Ramos (cell line): Measurements from ENCODE around the gene SLC12A1.
"Not testable (repeated sequence)": the region's sequence is repeated elsewhere in the genome, so short reads cannot be mapped to it uniquely, and the experiment has no call there.

ENCODE experiments used
- in situ Hi-C: fragments of 300-500 bp; cut with MboI; formaldehyde crosslinking; loops from one replicate; pipeline ENCODE4 v1.14.3; 2022; ENCODE audit warnings: low sequenced_read_pairs; ENCODE audit not compliant: unreplicated experiment

The SLC12A1 gene

GRCh38 chr15:48298914-48299313 lies 92.8 kb downstream of the SLC12A1 start:
- in situ Hi-C loops: loop anchor here (25.0 kb wide), 1 partner anchor 1112 kb away; no protein-coding TSS in a partner anchor

GRCh38 chr15:48300038-48300437 lies 93.9 kb downstream of the SLC12A1 start:
- in situ Hi-C loops: no loop called here

DNA sequence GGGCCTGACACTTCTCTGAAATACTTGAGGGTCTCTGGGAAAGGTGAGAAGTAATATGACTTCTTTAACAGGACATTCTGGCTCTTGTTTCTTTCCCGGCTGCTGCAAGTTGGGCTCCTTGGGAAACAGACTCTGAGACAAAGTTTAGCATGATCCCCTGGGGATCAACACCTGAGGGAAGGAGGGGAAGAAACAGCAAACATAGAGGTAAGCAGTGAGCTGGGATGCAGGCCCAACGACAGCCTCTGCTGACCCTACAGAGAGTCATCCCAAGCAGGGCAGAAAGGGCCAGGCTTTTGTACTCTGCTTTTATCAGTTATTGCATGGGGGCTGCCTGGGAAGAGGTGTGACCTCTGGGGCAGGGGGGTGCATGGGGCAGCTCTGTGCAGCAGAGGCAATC lies 98.3 kb downstream of the SLC12A1 start:
- in situ Hi-C loops: no loop called here

DNA sequence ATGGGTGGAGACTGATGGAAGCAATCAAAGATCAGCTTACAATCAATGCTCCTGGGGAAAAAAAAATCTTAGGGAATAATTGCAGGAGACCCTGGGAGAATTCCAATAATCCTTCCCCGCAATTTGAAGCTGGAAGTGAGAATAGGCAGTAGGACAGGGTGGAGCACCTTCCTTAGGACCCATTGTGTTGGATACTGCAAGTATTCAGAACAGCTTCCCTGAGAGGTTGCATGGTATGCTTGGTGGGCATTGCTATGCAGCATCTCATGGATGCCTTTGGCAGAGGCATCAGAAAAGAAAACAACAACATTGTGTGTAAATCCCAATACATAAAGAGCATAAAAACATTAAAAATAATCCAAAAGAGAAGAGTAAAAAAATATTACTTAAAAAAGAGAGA lies 100.5 kb downstream of the SLC12A1 start:
- in situ Hi-C loops: no loop called here

DNA sequence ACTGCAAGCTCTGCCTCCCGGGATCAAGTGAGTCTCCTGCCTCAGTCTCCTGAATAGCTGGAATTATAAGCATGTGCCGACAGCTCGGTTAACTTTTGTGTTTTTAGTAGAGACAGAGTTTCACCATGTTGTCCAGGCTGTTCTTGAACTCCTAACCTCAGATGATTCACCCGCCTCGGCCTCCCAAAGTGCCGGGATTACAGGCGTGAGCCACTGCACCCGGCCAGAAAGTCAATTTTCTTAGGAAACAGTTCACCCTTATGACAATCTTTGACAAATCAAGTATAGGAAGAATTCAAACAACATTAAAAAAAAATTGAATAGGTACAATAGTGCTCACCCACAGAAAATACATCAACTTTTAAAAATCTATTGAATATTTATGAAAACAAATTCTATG lies 101.5 kb downstream of the SLC12A1 start:
- in situ Hi-C loops: no loop called here

- in situ Hi-C loops: no loop called here
These were observed 103.6 kb downstream of the SLC12A1 start for GRCh38 chr15:48309740-48310139.

GRCh38 chr15:48313216-48313615 lies 107.1 kb downstream of the SLC12A1 start:
- in situ Hi-C loops: no loop called here

GRCh38 chr15:48315041-48315440 lies 108.9 kb downstream of the SLC12A1 start:
- in situ Hi-C loops: no loop called here

GRCh38 chr15:48317221-48317620 lies 111.1 kb downstream of the SLC12A1 start:
- in situ Hi-C loops: no loop called here

- in situ Hi-C loops: no loop called here
These were observed 112.0 kb downstream of the SLC12A1 start for GRCh38 chr15:48318131-48318530.

DNA sequence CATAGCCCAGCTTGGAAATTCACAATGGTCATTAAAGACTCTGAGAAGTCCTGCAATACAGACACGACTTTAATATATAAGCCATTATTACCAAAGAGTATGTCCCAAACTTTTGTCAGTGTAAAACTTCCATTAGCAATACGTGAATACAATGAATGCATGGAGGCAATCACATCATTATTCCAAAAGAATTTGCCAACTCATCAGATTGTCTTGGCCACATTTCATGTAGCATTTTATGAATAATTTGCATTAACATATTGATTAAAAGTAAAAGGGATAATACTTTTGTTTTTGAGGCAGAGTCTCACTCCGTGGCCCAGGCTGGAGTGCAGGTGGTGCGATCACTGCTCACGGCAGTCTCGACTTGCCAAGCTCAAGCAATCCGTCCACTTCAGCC lies 117.2 kb downstream of the SLC12A1 start:
- in situ Hi-C loops: no loop called here

DNA sequence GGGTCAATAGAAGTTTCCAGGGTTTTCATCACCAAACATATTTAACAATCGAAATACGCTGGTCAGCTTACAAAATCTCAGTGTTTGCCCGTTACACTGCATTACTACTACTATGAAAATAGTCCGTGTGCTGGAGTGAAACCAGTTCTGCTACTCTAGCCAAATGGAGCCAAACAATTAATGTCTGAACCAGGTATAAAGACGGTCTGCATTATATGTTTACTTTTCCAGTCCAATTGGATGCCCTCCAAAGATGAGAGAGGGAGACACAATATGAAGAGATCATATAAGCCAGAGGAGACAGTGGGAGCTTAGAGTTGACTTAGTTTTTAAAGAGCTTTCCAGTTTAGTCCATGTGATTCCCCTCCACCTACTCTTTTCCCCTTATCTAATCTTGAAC lies 118.8 kb downstream of the SLC12A1 start:
- in situ Hi-C loops: no loop called here

DNA sequence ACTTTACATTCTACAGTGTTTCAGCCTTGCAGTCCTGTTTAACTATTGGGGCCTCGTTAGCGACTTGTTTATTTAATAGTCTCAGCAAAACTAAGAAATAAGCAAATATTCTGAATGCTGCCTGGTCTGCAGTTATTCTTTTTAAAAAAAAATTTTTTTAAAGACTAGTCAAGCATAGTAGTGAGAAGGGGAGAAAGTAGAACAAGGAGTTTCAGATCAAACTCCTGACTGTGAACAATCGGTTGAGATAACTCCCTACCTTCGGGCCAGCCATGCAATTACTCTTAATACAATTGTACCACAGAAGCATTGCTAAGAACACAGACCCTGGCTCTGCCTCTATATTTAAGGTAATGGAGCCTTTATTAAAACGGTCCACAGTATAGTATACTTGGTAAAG lies 119.3 kb downstream of the SLC12A1 start:
- in situ Hi-C loops: no loop called here

GRCh38 chr15:48326180-48326579 lies 120.1 kb downstream of the SLC12A1 start:
- in situ Hi-C loops: not testable (repeated sequence)

- in situ Hi-C loops: no loop called here
These were observed 124.1 kb downstream of the SLC12A1 start for GRCh38 chr15:48330105-48330785.

DNA sequence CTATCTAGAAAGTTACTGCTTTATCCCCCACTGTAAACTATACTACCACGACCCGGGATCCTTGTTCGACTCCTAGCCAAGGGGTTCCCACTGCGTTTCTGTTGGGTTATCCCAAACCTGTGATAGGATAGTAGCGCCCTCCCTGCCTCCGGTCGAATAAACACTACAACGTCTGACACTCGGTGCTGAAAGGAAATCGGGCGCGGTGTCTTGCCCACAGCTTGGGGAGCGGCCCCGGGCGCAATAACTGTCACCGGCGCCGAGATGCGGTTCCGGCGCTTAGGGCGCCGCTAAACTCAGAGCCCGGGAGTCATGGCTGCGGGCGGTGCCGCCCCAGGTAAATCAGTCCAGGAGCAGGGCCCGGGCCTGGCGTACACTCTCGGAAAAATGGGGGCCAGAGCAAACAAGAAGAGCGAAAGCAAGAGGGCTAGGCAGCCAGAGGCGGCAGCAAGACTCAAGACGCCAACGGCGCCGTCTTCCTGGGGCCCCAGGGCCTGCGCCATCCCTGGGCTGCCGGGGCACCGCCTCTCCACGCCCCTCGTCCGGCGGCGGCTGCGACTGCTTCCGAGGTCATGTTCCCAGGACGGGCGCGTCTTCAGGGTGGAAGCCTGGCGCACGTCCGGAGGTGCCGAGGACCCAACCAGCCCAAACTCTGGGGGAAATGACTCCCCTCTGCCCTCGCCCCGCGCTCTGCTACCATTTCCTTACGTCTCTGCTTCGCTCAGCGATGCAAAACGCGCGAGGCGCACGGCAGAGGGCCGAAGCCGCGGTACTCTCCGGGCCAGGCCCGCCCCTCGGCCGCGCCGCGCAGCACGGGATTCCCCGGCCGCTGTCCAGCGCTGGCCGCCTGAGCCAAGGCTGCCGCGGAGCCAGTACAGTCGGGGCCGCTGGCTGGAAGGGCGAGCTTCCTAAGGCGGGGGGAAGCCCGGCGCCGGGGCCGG lies 125.0 kb downstream of the SLC12A1 start, which contains the start of gene DUT:
Gene DUT, plus strand, starts transcription at position 575 of the 941 bp plus-strand sequence. Its CDS starts 87 bp downstream, at position 662.
- in situ Hi-C loops: no loop called here

GRCh38 chr15:48331796-48332641 lies 125.9 kb downstream of the SLC12A1 start:
- in situ Hi-C loops: no loop called here

- in situ Hi-C loops: no loop called here
These were observed 126.5 kb downstream of the SLC12A1 start for GRCh38 chr15:48332642-48333034.

DNA sequence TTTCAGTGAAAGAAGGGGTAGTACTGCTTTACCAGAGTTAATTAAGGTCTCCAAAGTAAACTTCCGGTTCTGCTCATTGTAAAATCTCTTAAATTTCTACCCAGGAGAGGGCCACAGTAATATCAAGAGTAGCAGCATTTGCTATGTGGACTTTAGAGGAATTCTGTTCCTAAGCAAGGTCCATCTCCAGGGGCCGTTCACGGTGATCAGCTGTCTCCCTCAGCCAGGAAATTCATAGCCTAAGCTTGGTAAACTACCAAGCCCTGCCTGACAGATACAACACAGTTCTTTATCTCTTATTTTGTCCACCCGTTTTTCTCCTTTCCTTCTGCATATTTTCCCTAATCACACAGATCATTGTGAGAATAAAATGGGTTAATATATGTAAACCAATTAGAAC lies 127.4 kb downstream of the SLC12A1 start:
- in situ Hi-C loops: no loop called here

- in situ Hi-C loops: no loop called here
These were observed 128.2 kb downstream of the SLC12A1 start for GRCh38 chr15:48334260-48334659.
